Activated CD4-positive, alpha-beta T cell treated with anti-CD3 and anti-CD28 coated beads, Interleukin-2, amount 50 U/mL, for 1 hour (primary cell): Measurements from ENCODE around the gene ATG101.

Experiments used
- DNase-seq: peaks from one replicate; pipeline ENCODE4 v3.0.0-alpha.2; 2020

ATG101 gene

GRCh38 chr12:52042706-52043385 lies 26.9 kb upstream of the ATG101 start:
- DNase-seq, result no peak

DNA sequence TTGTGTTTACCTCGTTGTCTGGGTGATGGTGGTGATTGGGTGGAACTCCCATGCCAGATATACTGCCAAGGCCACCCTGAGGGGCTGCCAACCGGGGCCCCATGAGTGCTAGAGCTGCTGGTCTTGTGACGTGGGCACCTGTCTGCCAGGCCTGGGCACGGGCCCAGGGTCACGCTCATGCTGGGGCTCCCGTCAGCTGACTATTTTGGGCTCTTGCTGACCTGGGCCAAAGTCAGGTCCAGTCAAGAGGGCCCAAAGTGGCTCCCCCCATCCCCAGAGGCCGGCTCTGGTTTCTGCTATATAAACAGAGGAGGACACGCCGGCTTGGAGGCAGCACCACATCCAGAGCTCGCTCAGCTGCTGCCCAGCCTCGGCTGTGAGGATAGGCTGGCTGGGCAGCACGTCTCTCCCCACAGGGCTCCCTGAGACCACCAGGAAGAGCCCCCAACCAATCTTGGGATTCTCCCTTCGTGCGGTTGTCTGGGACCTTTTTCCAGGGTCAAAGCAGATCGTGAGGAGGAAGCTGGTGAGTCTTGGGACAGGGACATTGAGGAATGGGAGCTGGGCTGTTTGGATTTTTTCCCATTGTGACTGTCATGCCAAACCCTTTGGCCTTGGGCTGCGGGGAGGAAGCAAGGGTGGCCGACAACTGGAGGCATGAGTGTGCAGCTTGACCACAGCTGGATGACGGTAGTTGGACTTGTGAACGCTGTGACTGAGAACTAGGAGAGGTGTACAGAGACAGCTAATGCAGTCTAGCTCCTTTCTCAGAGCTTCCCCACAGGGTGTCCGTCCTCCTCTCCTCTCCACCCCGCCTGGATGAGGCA lies 26.2 kb upstream of the ATG101 start:
- DNase-seq, result no peak

DNA sequence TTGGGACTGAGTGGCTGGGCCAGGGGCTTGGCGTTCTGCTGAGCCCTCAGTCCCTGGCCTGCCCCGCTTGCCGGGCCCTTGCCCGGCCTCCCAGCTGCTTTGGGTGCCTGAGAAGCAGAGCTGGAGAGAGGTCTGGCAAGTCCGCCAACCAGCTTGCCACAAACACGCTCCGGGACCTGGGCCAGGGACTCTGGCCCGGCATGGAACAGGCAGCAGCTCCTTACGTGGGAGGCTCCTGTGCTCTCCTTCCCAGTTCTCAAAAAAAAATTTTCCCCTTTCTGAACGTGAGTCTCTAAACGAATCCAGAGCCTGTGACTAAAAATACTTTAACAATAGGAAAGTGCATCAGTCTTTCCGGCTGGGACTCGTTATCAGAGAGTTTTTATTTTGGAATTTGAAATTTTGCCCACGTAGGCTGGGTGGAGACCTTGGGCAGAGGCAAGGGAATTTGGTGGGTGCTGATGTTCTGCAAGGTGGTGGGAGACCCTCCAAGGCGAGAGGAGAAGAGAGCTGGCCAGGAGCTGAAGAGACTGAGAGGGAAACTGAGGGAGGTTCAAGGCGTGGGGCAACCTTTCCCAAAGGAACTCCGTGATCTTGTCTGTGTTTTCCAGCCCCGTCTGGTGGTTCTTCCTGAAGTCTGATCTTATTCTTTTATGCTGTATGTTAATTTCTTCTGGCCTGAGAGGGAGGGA lies 25.3 kb upstream of the ATG101 start:
- DNase-seq, result no peak

DNA sequence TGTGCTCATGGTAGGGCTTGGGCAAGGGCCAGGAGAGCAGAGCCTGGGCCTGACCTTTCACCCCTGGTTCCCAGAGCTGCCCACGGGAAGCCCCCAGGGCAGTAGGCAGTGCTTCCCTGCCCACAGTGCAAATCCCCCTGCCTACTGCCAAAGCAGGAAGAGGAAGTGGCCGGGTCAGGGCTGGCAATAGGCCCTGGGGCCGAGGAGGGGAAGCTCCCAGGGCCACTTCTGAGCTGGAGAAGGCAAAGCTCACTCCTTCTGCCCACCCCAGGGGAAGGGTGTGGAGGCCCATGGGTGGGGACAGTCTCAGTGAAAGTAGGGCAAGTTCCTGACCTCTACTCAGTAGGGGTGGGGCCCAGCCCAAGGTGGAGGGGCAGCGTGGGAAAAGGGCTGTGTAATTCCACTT lies 24.0 kb upstream of the ATG101 start:
- no peak for DNase-seq

GRCh38 chr12:52046859-52047258 lies 22.9 kb upstream of the ATG101 start:
- DNase-seq, result no peak

DNA sequence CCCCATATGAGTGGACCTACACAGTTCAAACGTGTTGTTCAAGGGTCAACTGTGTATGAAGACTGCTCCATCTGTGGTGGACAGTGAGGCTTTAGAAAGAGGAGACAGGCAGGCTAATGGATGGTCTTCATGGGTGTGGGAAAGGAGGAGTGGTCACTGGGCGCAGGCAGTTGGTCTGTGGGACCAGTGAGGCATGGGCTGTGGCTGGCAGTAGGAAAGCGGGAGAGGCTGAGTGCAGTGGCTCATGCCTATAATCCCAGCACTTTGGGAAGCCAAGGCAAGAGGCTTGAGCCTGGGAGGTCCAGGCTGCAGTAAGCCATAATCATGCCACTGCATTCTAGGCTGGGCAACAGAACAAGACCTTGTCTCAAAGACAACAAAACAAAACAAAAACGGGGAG lies 20.5 kb upstream of the ATG101 start:
- no peak for DNase-seq

GRCh38 chr12:52049688-52050087 lies 20.1 kb upstream of the ATG101 start:
- DNase-seq, result no peak

- peak; percentile 40 for DNase-seq
Measured at GRCh38 chr12:52050116-52050757, 19.5 kb upstream of the ATG101 start.

DNA sequence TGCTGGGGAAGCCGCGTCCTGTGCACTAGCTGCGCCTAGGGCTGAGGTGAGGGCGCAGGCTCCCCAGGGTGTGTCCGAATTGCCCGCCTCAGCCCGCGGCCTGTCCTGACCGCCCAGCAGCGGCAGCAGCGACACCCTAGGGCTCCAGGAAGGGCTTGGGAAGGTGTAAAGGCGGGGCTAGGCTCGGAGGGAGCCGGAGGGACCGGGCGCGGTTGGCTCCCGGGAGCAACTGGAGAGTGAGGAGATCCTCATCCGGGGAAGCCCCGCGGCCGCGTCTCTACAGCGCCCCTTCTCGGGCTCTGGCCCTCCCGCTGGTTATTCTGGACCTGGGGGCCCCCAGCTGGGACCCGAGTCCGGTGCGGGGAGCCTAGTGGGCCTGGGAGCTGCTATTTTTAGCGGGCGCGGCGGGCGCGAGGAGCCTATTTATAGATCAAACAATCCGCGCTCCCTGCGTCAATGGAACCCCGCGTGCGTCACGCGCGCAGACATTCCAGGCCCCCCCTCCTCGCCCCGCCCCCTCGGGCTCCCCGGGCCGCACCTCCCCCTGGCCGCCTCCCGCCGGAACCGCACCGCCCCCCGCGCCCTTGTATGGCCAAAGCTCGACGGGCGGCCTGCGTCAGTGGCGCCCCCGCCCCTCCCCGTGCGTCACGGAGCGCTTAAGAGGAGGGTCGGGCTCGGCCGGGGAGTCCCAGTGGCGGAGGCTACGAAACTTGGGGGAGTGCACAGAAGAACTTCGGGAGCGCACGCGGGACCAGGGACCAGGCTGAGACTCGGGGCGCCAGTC lies 18.8 kb upstream of the ATG101 start, which contains the start of gene NR4A1:
TSS of gene NR4A1 (plus strand) at position 685 of the 784 bp plus-strand sequence. CDS start 2,887 bp downstream, outside the sequence.
- peak; percentile 100 for DNase-seq

GRCh38 chr12:52052468-52053186 lies 17.2 kb upstream of the ATG101 start:
- DNase-seq, result peak; percentile 44

DNA sequence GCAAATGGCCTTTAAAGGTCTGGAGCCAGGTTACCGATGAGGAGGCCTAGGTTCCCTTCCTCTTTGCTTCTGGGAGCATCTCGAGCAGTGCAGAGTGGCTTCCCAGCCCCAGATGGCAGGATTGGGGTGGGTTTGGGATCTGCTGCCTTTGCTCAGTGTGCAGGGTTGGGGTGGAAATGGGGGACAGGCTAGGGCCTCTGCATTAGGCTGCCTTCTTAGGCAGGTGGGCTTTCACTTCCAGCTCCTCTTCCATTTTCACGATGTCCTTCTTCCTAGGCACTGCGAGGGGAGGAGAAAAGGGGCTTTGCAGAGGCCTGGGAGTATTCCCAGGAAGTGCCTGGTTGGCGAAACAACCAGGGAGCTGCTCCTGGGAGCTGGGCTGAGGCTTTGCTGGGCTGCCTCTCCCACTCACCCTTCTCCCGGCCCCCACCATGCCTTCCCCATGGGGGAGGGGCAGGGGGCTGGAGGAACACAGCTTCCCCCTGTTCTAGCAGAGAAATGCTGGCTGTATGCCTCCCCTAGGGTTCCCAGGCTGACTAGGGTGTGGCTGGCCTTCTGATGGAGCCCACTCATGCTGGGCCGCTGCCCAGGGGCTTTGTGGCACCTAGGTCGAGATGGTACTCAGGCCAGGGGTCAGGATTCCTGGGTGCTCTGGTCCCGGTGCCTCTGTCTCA lies 16.1 kb upstream of the ATG101 start:
- DNase-seq, result peak; percentile 41

DNA sequence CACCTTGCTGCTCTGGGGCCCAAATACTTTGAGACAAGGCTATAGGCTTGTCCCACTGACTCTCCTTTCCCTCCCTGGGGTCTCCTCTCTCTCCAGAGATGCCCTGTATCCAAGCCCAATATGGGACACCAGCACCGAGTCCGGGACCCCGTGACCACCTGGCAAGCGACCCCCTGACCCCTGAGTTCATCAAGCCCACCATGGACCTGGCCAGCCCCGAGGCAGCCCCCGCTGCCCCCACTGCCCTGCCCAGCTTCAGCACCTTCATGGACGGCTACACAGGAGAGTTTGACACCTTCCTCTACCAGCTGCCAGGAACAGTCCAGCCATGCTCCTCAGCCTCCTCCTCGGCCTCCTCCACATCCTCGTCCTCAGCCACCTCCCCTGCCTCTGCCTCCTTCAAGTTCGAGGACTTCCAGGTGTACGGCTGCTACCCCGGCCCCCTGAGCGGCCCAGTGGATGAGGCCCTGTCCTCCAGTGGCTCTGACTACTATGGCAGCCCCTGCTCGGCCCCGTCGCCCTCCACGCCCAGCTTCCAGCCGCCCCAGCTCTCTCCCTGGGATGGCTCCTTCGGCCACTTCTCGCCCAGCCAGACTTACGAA lies 15.4 kb upstream of the ATG101 start:
- DNase-seq, result peak; percentile 38

DNA sequence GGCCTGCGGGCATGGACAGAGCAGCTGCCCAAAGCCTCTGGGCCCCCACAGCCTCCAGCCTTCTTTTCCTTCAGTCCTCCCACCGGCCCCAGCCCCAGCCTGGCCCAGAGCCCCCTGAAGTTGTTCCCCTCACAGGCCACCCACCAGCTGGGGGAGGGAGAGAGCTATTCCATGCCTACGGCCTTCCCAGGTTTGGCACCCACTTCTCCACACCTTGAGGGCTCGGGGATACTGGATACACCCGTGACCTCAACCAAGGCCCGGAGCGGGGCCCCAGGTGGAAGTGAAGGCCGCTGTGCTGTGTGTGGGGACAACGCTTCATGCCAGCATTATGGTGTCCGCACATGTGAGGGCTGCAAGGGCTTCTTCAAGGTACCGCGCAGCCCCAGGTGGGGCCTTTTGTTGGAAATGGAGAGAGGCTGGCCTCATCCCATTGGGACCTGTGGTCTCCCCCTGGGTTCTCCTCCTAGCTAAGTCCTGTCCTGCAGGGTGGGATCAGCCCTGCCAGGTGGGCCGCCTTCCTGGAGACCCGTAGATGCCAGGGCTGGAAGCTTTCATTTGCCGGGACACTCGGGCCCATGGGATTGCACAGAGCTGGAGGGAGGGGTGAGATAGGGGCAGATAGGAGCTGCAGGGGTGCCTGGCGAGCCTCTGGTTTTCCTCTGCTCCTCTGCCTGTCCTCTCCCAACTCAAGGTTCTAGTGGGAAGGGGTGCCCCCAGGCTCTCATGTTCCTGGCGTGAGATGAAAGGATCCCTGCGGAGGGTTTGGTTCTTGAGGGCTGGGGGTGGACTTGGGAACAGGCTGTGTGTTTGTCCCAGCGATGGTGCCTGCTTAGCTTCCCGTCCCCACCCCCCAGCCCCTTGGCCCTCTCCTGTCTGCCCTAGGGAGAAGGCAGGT lies 14.7 kb upstream of the ATG101 start:
- DNase-seq, result peak; percentile 38

DNA sequence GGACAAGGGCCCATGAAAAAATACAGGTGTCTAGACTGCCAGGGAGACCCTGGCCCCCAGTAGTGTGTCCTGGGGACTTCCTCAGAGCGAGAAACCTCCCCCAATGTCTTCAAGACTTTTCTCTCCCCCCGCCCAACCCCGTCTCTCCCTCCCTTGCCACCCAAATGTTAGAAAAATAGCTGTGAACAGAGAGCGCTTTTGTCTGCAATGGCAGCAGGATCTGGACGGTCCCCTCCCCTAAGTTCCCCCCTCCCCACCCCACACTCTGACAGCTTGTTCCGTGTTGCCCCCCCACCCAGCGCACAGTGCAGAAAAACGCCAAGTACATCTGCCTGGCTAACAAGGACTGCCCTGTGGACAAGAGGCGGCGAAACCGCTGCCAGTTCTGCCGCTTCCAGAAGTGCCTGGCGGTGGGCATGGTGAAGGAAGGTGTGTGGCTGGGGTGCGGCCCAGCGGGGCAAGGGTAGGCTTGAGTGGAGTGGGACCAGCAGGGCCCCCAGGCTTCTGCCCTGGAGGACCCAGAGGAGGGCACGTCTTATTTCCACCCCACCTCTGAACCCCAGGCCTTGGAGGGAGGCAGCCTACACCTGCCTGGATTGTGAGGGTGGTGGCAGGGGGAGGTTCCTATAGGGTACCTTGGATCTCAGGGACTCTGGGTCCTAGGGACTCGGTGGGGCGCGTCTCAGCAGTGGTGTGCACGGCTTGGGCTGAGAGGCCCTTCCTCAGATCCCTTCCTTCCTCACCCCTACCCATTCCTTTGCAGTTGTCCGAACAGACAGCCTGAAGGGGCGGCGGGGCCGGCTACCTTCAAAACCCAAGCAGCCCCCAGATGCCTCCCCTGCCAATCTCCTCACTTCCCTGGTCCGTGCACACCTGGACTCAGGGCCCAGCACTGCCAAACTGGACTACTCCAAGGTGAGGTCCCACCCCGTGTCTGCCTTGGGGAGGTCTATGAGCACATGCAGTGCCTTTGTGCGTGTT lies 13.8 kb upstream of the ATG101 start:
- DNase-seq, result peak; percentile 44

DNA sequence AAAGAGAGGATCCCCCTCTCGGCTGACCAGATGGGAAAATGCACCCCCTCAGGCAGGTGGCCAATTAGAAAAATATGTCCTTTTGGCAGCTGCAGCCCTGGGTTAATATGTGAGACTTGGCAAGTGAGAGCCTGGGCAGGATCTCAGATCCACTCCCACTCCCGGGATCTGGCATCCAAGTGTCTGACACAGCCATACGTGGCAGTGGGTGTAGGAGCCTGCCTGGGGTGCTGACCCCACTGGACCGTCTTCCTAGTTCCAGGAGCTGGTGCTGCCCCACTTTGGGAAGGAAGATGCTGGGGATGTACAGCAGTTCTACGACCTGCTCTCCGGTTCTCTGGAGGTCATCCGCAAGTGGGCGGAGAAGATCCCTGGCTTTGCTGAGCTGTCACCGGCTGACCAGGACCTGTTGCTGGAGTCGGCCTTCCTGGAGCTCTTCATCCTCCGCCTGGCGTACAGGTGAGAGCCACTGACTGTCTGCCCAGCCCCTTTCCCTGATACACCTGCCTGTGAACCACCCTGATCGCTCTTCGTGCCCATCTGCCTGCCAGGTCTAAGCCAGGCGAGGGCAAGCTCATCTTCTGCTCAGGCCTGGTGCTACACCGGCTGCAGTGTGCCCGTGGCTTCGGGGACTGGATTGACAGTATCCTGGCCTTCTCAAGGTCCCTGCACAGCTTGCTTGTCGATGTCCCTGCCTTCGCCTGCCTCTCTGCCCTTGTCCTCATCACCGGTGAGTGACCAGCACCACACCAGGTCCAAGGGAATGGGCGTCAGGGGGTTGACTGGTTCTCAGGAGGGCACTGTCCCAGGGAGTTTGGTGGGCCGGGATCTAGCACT lies 12.8 kb upstream of the ATG101 start:
- peak; percentile 36 for DNase-seq

- DNase-seq, result no peak
Measured at GRCh38 chr12:52057638-52058576, 11.9 kb upstream of the ATG101 start.
